GM21576 (cell line): ENCODE results near the gene SMARCAD1.

ENCODE experiments used
- ATAC-seq: cut with Tn5 transposase; IDR thresholded peaks from one replicate; pipeline ENCODE4 v1.9.1; 2021; ENCODE audit warnings: mild to moderate bottlenecking, moderate library complexity; ENCODE audit not compliant: unreplicated experiment

The SMARCAD1 gene, protein sequence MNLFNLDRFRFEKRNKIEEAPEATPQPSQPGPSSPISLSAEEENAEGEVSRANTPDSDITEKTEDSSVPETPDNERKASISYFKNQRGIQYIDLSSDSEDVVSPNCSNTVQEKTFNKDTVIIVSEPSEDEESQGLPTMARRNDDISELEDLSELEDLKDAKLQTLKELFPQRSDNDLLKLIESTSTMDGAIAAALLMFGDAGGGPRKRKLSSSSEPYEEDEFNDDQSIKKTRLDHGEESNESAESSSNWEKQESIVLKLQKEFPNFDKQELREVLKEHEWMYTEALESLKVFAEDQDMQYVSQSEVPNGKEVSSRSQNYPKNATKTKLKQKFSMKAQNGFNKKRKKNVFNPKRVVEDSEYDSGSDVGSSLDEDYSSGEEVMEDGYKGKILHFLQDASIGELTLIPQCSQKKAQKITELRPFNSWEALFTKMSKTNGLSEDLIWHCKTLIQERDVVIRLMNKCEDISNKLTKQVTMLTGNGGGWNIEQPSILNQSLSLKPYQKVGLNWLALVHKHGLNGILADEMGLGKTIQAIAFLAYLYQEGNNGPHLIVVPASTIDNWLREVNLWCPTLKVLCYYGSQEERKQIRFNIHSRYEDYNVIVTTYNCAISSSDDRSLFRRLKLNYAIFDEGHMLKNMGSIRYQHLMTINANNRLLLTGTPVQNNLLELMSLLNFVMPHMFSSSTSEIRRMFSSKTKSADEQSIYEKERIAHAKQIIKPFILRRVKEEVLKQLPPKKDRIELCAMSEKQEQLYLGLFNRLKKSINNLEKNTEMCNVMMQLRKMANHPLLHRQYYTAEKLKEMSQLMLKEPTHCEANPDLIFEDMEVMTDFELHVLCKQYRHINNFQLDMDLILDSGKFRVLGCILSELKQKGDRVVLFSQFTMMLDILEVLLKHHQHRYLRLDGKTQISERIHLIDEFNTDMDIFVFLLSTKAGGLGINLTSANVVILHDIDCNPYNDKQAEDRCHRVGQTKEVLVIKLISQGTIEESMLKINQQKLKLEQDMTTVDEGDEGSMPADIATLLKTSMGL

DNA sequence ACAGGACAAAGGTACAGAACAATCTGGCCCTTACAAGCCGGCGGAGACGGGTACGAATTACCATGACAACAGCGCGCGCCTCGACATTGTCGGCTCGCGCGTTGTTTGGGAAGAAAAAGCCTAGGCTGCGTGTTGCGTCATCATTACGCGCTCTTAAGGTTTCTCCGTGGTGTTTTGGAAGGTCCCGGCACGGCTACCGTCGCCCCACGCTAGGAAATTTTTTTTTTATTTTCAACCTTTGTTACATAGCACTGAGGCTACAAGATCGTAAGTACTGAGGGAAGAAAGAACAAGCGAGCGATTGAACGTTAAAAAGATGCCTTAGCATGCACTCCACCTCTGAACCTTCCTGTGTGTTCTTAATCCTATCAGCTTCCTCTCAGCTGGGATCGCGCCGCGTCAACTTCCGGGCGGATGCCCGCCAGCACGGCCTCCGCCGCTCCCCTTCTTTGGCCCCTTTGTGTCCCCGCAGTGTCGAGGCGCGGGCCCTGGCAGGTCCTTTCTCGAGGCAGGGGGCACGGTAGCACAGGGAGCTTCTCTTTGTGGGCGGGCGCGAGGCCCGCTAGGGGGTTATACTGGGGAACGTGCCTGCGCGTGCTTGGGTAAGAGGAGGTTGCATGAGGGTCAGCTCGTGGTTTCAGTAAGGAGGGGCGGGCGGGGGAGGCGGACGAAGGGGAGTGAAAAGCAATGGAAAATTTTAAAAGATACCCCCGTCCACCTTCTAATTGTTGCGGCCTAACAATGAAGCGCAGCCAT, at the start of gene SMARCAD1:
SMARCAD1 (plus strand) TSS at position 397 of the 756 bp plus-strand sequence. CDS start 530 bp downstream, outside the sequence.
- ATAC-seq = peak; percentile 94

DNA sequence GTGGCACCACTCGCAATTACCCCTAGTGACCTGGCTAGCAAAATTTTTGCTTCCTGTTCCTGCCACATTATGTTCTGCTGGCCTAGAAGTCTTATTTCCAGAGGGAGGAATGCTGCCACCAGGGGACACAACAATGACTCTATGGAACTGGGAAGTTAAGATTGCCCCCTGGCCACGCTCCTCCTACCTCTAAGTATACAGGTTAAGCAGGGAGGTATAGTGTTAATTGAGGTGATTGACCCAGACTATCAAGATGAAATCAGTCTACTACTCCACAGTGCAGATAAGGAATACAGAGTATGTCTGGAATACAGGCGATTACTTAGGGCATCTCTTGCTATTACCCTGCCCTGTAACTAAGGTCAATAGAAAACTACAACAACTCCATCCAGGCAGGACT, 48.8 kb upstream of the SMARCAD1 start:
- no peak for ATAC-seq

DNA sequence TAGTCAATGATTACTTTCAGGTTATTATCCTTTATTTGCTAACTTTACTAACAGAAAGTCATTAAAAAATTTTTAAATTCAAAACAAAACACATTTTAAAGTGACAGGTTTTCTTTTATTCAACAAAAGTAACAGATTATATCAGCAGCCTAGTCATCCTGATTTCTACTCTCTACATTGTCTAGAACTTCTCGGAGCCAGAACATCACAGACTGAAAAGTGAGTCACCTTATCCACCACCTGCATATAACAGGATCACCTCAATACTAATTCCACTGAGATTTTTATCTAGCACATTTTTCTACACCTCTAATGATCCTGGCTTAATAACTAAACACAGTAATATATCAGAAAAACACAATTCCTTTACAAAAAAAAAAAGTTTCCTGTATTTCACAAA, 47.9 kb upstream of the SMARCAD1 start:
- no peak for ATAC-seq

DNA sequence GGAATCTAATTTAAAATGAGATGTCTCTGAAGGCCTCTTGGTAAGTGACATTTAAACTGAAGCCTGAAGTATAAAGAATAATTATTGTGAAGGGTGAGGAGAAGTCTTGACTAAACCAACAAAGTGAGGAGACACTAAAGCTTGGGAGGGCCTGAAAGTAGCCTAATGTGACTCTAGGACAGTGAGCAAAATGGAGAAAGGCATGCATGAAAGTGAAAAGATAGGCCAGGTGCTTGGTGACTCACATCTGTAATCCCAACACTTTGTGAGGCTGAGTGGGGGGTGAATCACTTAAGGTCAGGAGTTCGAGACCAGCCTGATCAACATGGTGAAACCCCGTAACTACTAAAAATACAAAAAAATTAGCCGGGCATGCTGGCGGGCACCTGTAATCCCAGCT, 46.9 kb upstream of the SMARCAD1 start:
- ATAC-seq = no peak

DNA sequence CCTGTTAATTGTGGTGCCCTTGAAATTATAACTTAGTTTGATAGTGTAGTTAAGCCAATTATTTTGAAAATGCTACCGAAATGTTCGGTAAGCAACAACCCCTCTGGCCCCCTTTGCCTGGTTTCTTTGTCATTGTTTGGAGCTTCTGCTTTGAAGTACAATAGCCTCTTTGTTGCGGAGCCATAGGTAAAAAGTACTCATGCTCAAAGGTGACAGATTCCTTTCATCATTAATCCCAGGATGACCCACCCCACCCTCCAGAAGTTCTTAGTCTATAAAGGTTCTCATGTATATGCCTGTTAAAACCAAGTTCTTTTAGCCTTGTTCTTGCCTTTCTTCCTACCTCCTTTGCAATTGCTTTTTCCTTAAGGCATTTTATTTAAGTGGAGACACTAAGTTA, 42.4 kb upstream of the SMARCAD1 start:
- ATAC-seq = no peak

DNA sequence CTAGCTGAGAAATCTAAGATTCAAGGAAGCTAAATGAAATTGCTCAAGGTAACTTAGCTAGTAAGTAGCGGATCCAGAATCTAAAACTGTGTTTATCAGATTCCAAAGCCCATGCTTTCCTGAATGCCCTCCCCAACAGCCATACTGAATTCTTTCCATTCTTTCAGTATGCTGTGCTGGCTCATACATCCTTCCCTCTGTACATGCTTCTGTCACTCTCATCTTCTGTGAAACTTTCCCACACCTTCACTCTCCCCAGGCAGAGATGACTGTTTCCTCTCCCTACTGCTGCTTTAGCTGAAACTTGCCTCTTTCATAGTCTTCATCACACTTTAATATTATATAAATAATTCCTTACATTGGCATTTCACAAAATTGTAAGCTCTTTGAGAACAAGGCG, 39.3 kb upstream of the SMARCAD1 start:
- no peak for ATAC-seq

DNA sequence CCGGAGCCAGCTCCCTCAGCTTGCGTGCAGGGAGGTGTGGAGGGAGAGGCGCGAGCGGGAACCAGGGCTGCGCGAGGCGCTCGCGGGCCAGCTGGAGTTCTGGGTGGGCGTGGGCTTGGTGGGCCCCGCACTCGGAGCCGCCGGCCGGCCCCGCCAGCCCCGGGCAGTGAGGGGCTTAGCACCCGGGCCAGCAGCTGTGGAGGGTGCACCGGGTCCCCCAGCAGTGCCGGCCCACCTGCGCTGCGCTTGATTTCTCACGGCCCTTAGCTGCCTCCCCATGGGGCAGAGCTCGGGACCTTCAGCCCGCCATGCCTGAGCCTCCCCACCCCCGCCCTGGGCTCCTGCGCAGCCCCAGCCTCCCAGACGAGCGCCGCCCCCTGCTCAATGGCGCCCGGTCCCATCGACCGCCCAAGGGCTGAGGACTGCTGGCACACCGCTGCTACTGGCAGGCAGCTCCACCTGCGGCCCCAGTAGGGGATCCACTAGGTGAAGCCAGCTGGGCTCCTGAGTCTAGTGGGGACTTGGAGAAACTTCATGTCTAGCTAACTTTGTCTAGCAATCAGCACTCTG, 37.8 kb upstream of the SMARCAD1 start:
- no peak for ATAC-seq

DNA sequence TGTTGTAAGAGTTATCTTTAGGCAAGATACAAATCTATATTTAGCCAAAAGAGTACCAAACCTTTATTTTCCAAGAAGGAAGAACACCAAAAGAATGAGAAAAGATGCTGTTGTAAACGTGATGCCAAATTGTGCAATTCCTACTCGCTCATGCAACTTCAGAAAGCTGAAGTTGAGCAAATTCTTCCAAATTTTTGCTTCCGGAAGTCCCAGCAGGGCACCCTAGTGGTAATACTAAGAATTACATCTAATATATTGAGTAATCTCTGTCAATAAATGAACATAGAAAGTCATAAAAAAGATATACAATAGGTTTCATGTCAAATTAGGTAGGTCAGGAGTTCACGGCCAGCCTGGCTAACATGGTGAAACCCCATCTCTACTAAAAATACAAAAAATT, 36.0 kb upstream of the SMARCAD1 start:
- no peak for ATAC-seq

DNA sequence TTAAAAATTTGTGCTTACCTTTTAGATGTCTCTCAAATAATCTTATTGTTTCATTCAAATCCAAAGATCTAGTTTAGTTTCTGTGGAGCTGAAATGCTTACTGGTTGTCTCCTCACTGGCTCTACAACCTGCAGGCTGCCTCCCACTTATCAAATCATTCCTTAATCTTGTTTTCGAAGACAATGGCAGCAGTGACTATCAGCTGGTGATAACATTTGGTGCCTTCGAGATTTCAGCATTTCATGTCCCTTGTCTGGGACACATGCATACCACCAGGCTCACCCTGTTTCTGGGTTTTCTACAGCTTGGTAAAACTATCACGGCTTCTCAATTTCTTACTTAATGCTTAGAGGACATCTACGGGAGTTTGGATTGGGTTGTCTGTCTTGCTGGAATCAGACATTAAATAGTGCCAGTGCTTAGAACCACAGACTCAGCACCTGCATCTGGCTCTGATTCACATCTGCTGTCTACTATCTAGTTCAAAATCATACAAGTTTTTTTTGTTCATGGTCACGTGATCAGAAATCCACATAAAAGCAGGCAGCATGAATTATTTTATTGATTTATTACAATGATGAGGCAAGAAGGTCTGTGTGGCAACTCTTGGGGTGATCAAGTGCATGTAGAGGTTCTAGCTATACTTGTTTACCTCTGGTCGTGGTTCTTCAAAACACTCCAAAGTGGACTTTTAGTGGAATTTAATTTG, 32.0 kb upstream of the SMARCAD1 start:
- ATAC-seq = no peak

DNA sequence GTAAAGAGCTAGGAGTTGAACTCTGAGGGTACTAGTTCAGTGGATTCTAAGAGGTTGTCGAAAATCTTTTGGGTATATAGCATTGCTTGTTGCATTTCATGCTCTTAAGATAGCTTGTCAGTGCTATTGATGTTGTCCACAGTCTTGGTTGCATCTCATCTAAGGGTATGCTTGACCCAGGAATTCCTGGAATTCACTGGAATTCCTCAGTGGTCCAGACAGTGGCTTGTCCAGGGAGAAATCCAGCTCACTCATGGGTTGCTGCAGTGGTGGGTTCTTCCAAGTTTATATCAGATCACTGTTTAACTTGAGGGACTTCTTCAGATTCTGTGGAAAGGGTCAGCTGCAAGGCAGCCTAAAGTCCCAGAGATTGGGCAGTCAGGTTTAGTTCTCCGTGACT, 29.8 kb upstream of the SMARCAD1 start:
- ATAC-seq = no peak

DNA sequence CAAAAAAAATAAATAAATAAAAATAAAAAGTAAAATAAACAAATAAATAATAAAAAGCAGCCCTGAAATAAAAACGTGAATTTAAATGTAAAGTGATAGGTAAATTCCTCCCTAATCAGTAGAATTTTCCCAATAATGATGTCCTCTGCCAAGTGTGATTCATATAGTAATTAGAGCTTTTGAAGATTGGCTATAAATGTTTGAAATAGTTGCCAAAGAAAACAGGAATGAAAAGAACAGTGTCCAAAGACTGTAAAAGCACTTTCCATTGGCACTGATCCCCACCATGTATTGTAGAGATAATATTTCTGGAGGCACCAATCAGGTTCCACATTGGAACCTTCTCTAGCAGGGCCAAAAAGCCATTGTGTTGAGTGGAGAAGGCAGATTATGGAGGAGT, 25.9 kb upstream of the SMARCAD1 start:
- no peak for ATAC-seq

DNA sequence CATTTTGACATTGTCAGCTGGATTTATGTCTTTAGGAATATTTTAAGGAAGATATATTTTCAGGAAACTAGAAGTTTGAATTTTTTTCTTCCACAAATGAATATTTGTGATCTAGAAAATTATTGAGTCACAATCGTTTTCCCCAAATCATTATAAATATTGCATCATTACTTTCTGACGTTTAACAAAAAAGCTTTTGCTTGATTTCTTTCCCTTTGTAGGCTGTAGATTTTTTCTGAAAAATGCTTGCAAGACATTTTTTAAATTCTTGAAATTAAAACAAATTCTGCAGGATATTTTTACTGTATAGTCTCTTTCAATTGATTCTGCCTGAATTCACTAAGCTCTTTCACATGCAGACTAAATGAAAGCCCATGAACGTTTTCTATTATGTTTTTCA, 4.9 kb upstream of the SMARCAD1 start:
- no peak for ATAC-seq

DNA sequence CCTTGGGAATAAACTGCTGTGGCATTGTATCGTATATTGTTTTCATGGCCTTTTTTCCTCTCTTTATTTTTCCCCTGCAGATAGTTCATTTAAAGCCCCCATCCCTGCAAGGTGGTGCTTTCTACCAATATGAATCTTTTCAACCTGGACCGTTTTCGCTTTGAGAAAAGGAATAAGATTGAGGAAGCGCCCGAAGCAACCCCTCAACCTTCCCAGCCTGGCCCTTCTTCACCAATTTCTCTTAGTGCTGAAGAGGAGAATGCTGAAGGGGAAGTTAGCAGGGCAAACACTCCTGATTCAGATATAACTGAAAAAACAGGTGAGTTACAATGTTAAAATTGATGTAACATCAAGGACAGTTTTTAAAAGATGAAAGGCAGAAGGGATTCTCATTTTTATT, 601 bp downstream of the SMARCAD1 start:
- no peak for ATAC-seq

DNA sequence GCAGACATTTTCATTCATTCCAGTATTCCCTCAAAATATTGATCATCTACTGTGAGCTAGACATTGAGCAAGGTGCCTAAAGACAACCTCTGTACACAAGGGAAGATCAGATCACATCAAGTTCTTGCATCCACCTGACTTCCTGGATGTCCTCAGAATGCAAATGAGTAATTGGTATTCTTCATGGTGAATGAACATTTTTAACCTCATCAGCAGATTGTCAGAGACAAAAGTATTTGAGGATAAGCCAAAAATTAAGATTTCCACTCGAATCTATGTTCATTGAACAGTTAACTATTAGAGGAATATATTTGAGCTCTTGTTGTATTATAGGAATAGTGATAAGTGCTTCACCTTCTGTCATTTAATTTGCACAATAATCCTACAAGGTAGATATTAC, 1.3 kb downstream of the SMARCAD1 start:
- ATAC-seq = no peak

DNA sequence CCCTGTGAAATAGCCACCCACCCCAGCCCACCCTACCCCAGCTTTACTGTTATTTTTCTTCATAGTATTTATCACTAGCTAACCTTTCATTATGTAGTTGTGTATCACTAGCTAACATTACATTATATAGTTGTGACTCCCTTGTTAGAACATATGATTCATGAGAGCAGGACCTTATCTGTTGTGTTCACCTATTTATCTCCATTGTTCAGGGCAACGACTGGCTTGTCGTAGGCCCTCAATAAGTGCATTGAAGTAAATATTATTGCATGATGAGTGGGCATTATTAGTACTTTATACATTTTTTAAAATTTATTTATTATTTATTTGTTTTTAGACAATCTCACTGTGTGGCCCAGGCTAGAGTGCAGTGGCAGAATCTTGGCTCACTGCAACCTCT, 4.2 kb downstream of the SMARCAD1 start:
- ATAC-seq = no peak

DNA sequence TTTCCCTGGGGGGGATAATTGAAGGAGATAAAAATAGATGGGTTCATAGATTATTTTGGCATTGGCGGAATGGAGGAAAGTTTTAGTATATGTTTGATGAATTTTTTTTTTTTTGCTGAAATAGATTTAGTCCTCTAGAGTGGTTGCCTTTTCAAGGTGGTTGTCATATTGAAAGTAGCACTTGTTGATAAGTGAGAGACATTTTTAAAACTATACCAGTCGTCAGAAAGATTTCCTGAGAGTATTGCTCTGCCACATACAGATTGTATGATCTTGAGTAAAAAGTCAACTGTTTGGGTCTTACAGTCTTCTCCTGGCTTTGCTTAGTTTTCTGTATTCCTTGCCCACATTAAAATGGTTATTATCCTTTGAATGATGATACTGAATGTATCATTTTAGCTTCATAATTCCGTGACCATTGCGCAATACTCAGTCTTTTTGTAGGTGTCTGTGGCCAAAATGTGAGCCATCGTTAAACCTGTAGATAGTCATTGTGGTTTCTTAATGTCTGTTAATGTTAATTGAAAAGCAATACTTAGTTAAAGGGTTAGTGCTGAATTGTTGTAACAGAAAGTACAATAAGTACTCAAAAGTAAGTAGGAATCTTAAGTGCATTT, 7.1 kb downstream of the SMARCAD1 start:
- ATAC-seq = no peak

DNA sequence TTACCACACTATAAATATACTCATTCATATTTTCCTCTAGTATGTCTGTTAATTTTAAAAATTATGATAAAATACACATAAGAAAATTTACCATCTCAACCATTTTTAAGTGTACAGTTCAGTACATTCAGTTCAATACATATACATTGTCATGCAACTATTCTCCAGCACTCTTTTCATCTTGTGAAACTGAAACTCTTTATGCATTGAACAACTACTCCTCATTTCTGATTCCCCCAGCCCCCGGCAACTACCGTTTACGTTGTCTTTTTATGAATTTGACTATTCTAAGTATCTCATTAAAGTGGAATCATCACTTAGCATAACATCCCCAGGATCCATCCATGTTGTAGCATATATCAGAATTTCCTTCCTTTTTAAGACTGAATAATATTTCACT, 8.7 kb downstream of the SMARCAD1 start:
- ATAC-seq = no peak

DNA sequence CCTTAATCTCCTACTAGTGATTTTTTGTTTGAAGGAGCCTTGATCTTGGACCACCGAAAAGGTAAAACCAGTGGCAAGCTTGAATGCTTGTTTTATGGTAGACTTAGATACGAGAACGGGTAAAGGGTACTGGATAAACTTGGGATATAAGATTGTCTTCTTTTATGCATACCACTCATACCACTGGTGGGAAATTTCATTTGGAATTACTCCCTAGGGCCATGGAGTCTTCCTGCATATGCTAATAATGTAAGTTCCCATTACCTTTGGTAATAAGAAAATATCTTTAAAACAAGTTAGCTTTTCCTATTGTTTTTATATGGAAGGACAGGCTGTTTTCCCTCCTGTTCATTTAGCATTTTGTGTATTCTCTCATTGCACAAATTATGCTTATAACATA, 11.7 kb downstream of the SMARCAD1 start:
- ATAC-seq = no peak

DNA sequence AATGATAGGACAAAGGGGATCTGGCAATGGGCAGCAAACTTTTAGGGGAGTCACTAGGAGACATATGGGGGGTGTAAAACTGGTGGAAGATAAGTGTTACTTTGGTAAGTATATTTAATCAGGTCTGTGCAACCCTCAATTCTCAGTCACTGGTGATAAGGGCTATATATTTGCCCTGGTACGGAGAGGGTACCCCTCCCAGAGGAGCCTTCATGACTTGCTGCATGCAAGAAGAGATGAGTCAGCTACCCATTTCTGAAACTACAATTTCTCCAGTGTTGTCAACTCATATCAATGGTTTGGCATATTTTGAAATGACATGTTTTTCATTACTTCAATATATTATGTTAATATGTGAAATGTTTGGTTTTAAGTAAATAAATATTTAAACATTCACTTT, 14.3 kb downstream of the SMARCAD1 start:
- ATAC-seq = no peak

DNA sequence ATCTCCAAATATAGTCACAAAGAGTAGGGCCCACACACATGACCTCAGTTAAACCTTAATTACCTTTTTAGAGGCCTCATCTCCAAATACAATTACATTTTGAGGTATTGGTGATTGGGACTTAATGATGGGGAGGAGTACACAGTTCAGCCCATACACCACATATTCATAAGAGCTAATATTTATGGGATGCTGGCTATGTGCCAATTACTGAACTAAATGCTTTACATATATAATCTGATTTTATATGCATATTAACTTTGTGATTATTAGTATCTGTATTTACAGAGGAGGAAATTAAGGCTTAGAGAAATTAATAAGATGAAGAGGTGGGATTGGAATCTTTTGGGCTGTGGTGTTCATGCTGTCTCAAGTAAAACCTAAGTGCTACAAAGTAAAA, 17.8 kb downstream of the SMARCAD1 start:
- no peak for ATAC-seq
